ENCODE measurements around the gene ADAM29. TPM values are rescaled to one million over a fixed set of nuclear protein-coding genes. Genes with fewer than 3 reads are reported as not detected.

Gene ADAM29
- total and polyA plus RNA-seq, 2 of the 8 experiments (the other 6 are each of a cell fraction or from before 2014, with no cell fraction given), result 0.03 TPM; not detected in 1

DNA sequence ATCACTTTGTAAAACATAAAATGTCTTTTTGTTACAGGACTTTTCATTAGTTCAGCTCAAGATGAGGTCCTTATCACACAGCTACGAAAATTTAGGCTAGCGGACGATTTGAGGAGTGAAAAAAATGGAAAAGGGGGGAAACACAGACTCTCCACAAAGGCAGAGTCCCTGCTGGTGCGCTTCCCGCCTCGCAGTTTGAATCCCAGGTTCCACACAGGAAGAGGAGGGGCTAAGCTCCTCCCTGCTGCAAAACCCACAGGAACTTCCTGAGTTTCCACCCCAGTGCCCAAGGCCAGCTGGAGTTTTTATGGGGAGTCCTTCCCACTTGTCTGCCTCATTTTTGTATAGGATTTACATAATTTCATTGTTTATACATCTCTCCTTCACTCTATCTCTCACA lies 11.2 kb downstream of the ADAM29 start:
- Histone ChIP-seq H3K4ac (replicated peaks; ENCODE audit: insufficient read length, low read depth, low read length) (no peak overlapping the region), H2BK5ac (ENCODE audit: low read depth, low read length) (no peak overlapping the region), H3K23ac (ENCODE audit: insufficient read length) (no peak overlapping the region), H2AFZ (ENCODE audit: low read length) (peak overlapping the region; percentile 58; the same call in 1 of the 2 replicates), H2BK120ac (replicated peaks; ENCODE audit: low read depth, low read length) (no peak overlapping the region), H3K79me1 (ENCODE audit: low read depth, low read length) (no peaks in the 10 kb centered on the region), H2AK5ac (ENCODE audit: low read depth, low read length) (no peak overlapping the region), H4K5ac (ENCODE audit: insufficient read length, low read depth, low read length) (no peak overlapping the region), H3K27ac (ENCODE audit: low read depth, low read length) (no peak overlapping the region), H3K4me2 (ENCODE audit: insufficient read depth in 1 of 2, low read depth in 2 of 2, low read length in 2 of 2) (no peak overlapping the region), H3K9ac (replicated peaks in 1 of 4; ENCODE audit: extremely low read depth in 1 of 4, low read depth in 3 of 4, low read length in 3 of 4) (no peak overlapping the region), H2BK15ac (ENCODE audit: low read length) (no peak overlapping the region), H3K56ac (replicated peaks; ENCODE audit: insufficient read length, low read depth, low read length) (no peak overlapping the region), H4K8ac (ENCODE audit: extremely low read depth, insufficient read depth, low read length) (no peak overlapping the region), H3K23me2 (ENCODE audit: low read depth, low read length) (no peaks in the 10 kb centered on the region), H2BK12ac (ENCODE audit: low read depth, low read length) (no peak overlapping the region), H2BK20ac (ENCODE audit: low read length) (no peak overlapping the region), H4K20me1 (replicated peaks in 1 of 2; ENCODE audit: control insufficient read depth in 1 of 2, insufficient read depth in 2 of 2, low read length in 2 of 2) (no peaks in the 10 kb centered on the region), H4K91ac (replicated peaks; ENCODE audit: insufficient read length, low read length) (no peak overlapping the region), H3K27me3 (replicated peaks in 1 of 4; ENCODE audit: control insufficient read depth in 3 of 4, extremely low read depth in 1 of 4, insufficient read depth in 3 of 4, low read length in 3 of 4) (no peaks in the 10 kb centered on the region), H3K4me3 (ENCODE audit: extremely low read depth in 1 of 4, insufficient read depth in 2 of 4, low read depth in 3 of 4, low read length in 4 of 4) (no peak overlapping the region), H3K79me2 (ENCODE audit: control insufficient read depth in 1 of 2, insufficient read depth in 2 of 2, low read length in 2 of 2) (no peaks in the 10 kb centered on the region), H3K18ac (ENCODE audit: extremely low read depth, low read length) (no peak overlapping the region), H3K4me1 (replicated peaks in 1 of 4; ENCODE audit: control insufficient read depth in 3 of 4, insufficient read depth in 4 of 4, low read length in 3 of 4) (no peaks in the 10 kb centered on the region), H3K9me3 (ENCODE audit: insufficient read depth in 2 of 2, low read depth in 1 of 2, low read length in 1 of 2) (no peaks in the 10 kb centered on the region), H3K36me3 (ENCODE audit: control insufficient read depth in 2 of 4, insufficient read depth in 4 of 4, low read length in 3 of 4) (no peaks in the 10 kb centered on the region), H3K14ac (ENCODE audit: insufficient read length) (no peak overlapping the region)
- ChIA-PET POLR2A (ENCODE audit: partially characterized antibody) (no interaction called here), CTCF (ENCODE audit: partially characterized antibody) (interaction anchor here (1.8 kb wide), 1 partner anchor 10 kb away, joined by 3 read pairs; no protein-coding TSS in a partner anchor)
- FAIRE-seq, result no peak
- TF ChIP-seq, protein P1, sequence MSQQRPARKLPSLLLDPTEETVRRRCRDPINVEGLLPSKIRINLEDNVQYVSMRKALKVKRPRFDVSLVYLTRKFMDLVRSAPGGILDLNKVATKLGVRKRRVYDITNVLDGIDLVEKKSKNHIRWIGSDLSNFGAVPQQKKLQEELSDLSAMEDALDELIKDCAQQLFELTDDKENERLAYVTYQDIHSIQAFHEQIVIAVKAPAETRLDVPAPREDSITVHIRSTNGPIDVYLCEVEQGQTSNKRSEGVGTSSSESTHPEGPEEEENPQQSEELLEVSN (IDR thresholded peaks at IDR 0.05), result peak; percentile 40; the same call in 1 of the 2 replicates
- TF ChIP-seq KDM1A (IDR thresholded peaks at IDR 0.05; ENCODE audit: borderline replicate concordance, low read length), result no peak
- no peak for DNase-seq (ENCODE audit: low read depth in 1 of 2, low spot score in 2 of 2)
- WGBS, 2 experiments (ENCODE audit: extremely low coverage in 1 of 2, insufficient coverage in 1 of 2, insufficient read length in 1 of 2, insufficient replicate concordance in 2 of 2, low coverage in 1 of 2, low lambda C conversion rate in 2 of 2, missing lambda C conversion rate in 1 of 2), result 88% methylated on average over 6 of the region's 6 CpGs; no CpG with 5 or more reads in 1 of the 2 experiments

Measured in H1 (cell line).